Esophagus muscularis mucosa (tissue), 3 donors: ENCODE results near the gene SCNN1B.

Experiments
- CTCF ChIP-seq, 3 experiments: fragments of 200-600 bp in 2 of 3; fragments of 450-650 bp in 1 of 3; sonication (generic) in 2 of 3; IDR thresholded peaks; one replicate each; pipeline ENCODE4 v1.5.1; 2017 to 2019; ENCODE audit warnings: antibody characterized with exemption in 3 of 3, mild to moderate bottlenecking in 2 of 3, moderate library complexity in 1 of 3
- POLR2A ChIP-seq: fragments of 450-650 bp; IDR thresholded peaks from one replicate; pipeline ENCODE4 v1.6.1; 2017; ENCODE audit warnings: antibody characterized with exemption, moderate library complexity, mild to moderate bottlenecking, low read depth
- POLR2AphosphoS5 ChIP-seq, 2 donors: sonication (generic); formaldehyde crosslinking; IDR thresholded peaks; one replicate each; pipeline ENCODE4 v1.6.1; 2017; ENCODE audit warnings: antibody characterized with exemption in 2 of 2

DNA sequence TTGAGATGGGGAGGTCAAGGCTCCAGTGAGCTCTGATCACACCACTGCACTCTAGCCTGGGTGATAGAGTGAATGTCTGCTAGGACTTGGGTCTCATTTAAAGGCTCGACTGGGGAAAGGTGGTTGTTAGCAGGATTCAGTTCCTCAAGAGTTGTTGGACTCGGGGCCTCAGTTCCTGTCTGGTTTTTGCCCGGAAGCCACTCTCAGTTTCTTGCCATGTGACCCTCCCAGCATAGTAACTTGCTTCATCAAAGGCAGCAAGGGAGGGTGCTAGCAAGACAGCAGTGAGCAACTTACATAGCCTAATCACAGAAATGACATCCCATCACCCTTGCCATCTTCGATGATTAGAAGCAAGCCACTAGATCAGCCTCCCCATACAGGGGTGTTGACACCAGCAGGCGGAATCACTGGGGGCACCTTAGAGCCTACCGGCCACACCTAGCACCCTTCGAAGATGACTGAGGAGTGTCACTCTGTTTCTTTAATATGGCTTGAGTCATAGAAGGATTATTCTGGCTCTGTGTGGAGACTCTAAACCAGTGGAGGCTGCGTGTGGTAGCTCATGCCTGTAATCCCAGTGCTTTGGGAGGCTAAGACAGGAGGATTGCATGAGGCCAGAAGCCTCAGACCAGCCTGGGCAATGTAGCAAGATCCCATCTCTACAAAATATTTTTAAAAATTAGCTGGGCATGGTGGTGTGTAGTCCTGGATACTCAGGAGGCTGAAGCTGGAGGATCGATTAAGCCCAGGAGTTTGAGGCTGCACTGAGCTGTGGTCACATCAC lies 13.2 kb upstream of the SCNN1B start:
- TF ChIP-seq CTCF (IDR thresholded peaks at IDR 0.05) (no peak), POLR2A (no peak), POLR2AphosphoS5 (IDR thresholded peaks at IDR 0.05) (no peak)
